HG03378 (cell line): ENCODE results near the gene GIPC1.
"Not testable (repeated sequence)": the region's sequence is repeated elsewhere in the genome, so short reads cannot be mapped to it uniquely, and the experiment has no call there.

Experiments used
- ATAC-seq: cut with Tn5 transposase; IDR thresholded peaks from one replicate; pipeline ENCODE4 v1.9.1; 2021; ENCODE audit warnings: mild to moderate bottlenecking, moderate library complexity; ENCODE audit not compliant: unreplicated experiment

GIPC1 gene

GRCh38 chr19:14496029-14496833 is at the start of gene GIPC1:
Gene GIPC1, minus strand, starts transcription at chr19:14496127. Its CDS starts 13,151 bp downstream, at chr19:14482976.
- ATAC-seq: no peak

GRCh38 chr19:14545716-14546082 is 49.8 kb upstream of the GIPC1 start:
- no peak for ATAC-seq

GRCh38 chr19:14544977-14545715 is 49.2 kb upstream of the GIPC1 start:
- no peak for ATAC-seq

GRCh38 chr19:14544047-14544446 is 48.1 kb upstream of the GIPC1 start:
- no peak for ATAC-seq

GRCh38 chr19:14542711-14543328 is 46.9 kb upstream of the GIPC1 start:
- no peak for ATAC-seq

- ATAC-seq: not testable (repeated sequence)
These were observed 46.1 kb upstream of the GIPC1 start for GRCh38 chr19:14541979-14542378.

GRCh38 chr19:14540741-14541525 is 45.0 kb upstream of the GIPC1 start:
- no peak for ATAC-seq

GRCh38 chr19:14536926-14537692 is 41.2 kb upstream of the GIPC1 start:
- ATAC-seq: no peak

GRCh38 chr19:14533450-14533849 is 37.5 kb upstream of the GIPC1 start:
- no peak for ATAC-seq

GRCh38 chr19:14530506-14530905 is 34.6 kb upstream of the GIPC1 start:
- ATAC-seq: no peak

- no peak for ATAC-seq
These were observed 34.0 kb upstream of the GIPC1 start for GRCh38 chr19:14530005-14530348.

GRCh38 chr19:14529254-14530004 is 33.5 kb upstream of the GIPC1 start, which contains the start of gene TECR:
Gene TECR, plus strand, starts transcription at chr19:14529594. Its CDS starts 103 bp downstream, at chr19:14529697.
- ATAC-seq: peak; percentile 91

- ATAC-seq: no peak
These were observed 32.7 kb upstream of the GIPC1 start for GRCh38 chr19:14528419-14529253.

- ATAC-seq: no peak
These were observed 30.5 kb upstream of the GIPC1 start for GRCh38 chr19:14526423-14526822.

GRCh38 chr19:14525729-14526128 is 29.8 kb upstream of the GIPC1 start:
- ATAC-seq: no peak

- ATAC-seq: no peak
These were observed 24.6 kb upstream of the GIPC1 start for GRCh38 chr19:14520543-14520942.

- ATAC-seq: no peak
These were observed 24.0 kb upstream of the GIPC1 start for GRCh38 chr19:14519860-14520407.

- ATAC-seq: no peak
These were observed 23.4 kb upstream of the GIPC1 start for GRCh38 chr19:14519245-14519859.
